Stimulated activated CD4-positive, alpha-beta T cell treated with anti-CD3 and anti-CD28 coated beads, TNF-alpha, amount 100 ng/mL, for 24 hours (primary cell): ENCODE measurements around the gene CNTNAP2.
"Not testable (repeated sequence)": the region's sequence is repeated elsewhere in the genome, so short reads cannot be mapped to it uniquely, and the experiment has no call there.

Source experiments
- DNase-seq, 3 experiments: peaks; one replicate each; pipeline ENCODE4 v3.0.0-alpha.2; 2020; ENCODE audit warnings: low read depth in 3 of 3

Gene CNTNAP2

GRCh38 chr7:147096629-147097028 is 980.0 kb downstream of the CNTNAP2 start:
- DNase-seq, result no peak

GRCh38 chr7:147103224-147103623 is 986.6 kb downstream of the CNTNAP2 start:
- no peak for DNase-seq

DNA sequence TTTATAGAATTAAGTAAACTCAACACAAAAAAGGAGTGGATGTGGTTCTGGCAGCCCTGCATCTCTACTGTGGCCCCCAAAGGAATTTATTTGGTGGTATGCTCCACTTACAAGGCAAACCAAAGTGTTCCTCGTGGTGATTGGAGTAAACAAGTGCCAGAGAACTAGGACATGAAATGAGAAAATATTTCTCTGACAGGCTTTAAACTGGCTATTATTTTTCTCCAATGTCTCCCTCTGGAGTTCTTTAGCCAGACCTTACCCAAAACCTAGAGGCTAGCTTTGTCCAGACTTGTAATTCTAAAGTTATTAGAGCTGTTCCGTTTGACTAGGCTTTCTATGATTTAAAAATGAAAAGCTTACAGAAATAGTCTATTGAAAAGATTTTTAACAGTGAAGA is 990.1 kb downstream of the CNTNAP2 start:
- no peak for DNase-seq

GRCh38 chr7:147114525-147114924 is 997.9 kb downstream of the CNTNAP2 start:
- DNase-seq, result not testable (repeated sequence)

- no peak for DNase-seq
Observed at GRCh38 chr7:147136352-147136751, 1019.8 kb downstream of the CNTNAP2 start.

- DNase-seq, result no peak
Observed at GRCh38 chr7:147145194-147145593, 1028.6 kb downstream of the CNTNAP2 start.

- DNase-seq, result no peak
Observed at GRCh38 chr7:147146169-147146568, 1029.6 kb downstream of the CNTNAP2 start.

DNA sequence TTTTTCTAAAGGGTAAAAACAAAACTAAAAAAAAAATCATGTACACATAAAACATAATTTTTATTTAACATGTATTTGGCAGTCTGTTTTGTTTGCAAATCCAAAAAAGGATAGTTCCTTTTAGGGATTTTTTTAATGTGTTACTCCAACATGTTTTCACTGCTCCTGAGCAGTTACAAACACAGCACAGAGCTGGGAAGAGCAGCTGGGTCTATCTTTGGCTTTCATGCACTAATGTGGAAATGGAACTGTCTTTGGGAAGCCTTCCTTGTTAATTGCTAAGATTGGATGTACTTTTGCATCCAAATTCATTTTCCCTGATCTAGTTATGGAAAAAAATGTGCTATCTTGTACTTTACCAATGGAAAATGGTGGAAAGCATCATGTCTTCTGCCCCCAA is 1035.1 kb downstream of the CNTNAP2 start:
- DNase-seq, result no peak

GRCh38 chr7:147153571-147153970 is 1037.0 kb downstream of the CNTNAP2 start:
- DNase-seq, result no peak

GRCh38 chr7:147161405-147161804 is 1044.8 kb downstream of the CNTNAP2 start:
- no peak for DNase-seq

GRCh38 chr7:147170341-147171012 is 1053.9 kb downstream of the CNTNAP2 start:
- no peak for DNase-seq

- no peak for DNase-seq
Observed at GRCh38 chr7:147171013-147171391, 1054.4 kb downstream of the CNTNAP2 start.

DNA sequence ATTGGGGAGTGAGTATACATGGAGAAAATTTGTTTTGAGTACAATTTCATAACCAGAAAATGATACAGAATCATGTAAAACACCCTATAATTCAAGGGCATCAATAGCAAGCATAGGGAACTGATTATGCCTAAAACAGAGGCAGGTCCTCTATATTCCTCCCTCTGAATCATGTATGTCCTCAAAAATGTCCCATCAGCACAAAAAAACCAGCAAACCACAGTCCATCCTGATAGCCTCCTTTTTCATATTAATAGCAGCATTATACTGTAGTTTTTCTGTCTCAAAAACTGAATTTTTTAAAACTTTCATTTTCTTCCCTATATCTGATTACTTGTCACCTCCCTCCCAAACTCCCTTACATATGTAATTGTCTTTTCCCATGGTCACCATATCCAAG is 1057.3 kb downstream of the CNTNAP2 start:
- DNase-seq, result no peak

- no peak for DNase-seq
Observed at GRCh38 chr7:147182874-147183273, 1066.3 kb downstream of the CNTNAP2 start.

DNA sequence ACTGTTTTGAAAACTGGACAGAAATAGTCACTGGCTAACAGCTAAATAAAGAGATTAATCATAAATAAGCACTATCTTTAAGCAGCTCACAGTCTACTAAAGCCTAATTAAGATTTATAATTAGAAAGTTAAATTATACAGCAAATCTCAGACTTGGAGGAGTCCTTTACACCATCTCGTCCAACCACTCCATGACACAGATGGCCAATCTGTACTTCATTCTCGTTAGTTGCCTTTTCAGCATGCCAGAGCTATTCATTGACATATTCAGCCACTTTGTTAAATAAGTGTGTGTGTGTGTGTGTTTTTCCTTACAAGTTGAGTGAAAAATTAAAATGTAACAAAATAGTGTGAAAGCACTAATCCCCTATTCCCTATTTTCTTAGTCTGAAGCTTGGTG is 1066.7 kb downstream of the CNTNAP2 start:
- no peak for DNase-seq

- no peak for DNase-seq
Observed at GRCh38 chr7:147188467-147188866, 1071.9 kb downstream of the CNTNAP2 start.

GRCh38 chr7:147193476-147193875 is 1076.9 kb downstream of the CNTNAP2 start:
- no peak for DNase-seq

DNA sequence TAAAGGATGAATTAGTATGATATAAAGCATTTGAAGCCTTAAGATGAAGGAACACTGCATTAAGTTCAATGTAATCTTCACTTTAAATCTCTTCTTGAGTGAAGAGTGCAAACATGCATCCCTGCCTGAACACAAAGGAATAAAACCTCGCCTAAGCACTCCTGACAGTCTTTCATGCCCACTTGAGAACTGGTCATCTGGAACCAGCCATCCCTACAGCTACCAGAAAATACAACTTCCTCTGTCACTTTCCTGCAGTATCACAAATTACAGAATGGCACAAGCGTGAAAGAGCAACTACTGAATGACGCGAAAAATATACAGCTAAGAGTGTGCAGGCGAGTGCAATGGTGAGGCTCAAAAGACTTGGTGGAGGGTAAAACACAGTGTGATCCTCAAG is 1079.9 kb downstream of the CNTNAP2 start:
- no peak for DNase-seq

DNA sequence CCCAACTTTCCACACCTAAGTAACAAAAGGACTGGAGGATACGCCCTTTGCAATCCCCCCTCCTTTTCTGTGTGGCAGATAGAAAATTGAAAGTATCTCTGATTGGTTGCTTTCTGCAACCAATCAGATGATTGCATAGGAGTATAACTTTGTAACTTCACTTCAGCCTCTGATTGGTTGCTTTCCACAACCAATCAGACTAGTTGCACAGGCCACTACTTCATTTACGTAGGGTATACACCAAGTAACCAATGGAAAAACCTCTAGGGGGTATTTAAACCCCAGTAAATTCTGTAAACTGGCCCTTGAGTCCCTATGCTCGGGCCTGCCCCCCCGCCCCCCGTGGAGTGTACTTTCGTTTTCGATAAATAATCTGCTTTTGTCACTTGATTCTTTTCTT is 1080.4 kb downstream of the CNTNAP2 start:
- DNase-seq, result no peak

GRCh38 chr7:147199868-147200267 is 1083.3 kb downstream of the CNTNAP2 start:
- no peak for DNase-seq

GRCh38 chr7:147207988-147208387 is 1091.4 kb downstream of the CNTNAP2 start:
- no peak for DNase-seq

- no peak for DNase-seq
Observed at GRCh38 chr7:147231275-147231674, 1114.7 kb downstream of the CNTNAP2 start.

GRCh38 chr7:147235645-147236382 is 1119.2 kb downstream of the CNTNAP2 start:
- no peak for DNase-seq

- no peak for DNase-seq
Observed at GRCh38 chr7:147240468-147240867, 1123.9 kb downstream of the CNTNAP2 start.
